A549 (cell line): ENCODE data around the gene PRRT3.

ENCODE experiments used
- BHLHE40 ChIP-seq: IDR thresholded peaks from 2 replicates; pipeline ENCODE4 v1.6.1; 2012; ENCODE audit warnings: low read depth, low read length, inconsistent platforms
- ESRRA ChIP-seq: fragments of 150-350 bp; IDR thresholded peaks from 2 replicates; pipeline ENCODE4 v1.6.1; 2014; ENCODE audit warnings: mild to moderate bottlenecking, low read length, borderline replicate concordance
- MAX ChIP-seq: IDR thresholded peaks from 2 replicates; pipeline ENCODE4 v1.6.1; 2012
- USF2 ChIP-seq: fragments of 450-650 bp; IDR thresholded peaks from 2 replicates; pipeline ENCODE4 v1.6.1; 2014; ENCODE audit warnings: antibody characterized with exemption
- TF ChIP-seq, protein P1 (sequence below): fragments of >200 bp; sonication (Bioruptor Twin); formaldehyde crosslinking; IDR thresholded peaks from 3 replicates; pipeline ENCODE4 v1.5.1; 2016

GRCh38 chr3:9913601-9914000, 38.6 kb downstream of the PRRT3 start:
- TF ChIP-seq, protein P1, sequence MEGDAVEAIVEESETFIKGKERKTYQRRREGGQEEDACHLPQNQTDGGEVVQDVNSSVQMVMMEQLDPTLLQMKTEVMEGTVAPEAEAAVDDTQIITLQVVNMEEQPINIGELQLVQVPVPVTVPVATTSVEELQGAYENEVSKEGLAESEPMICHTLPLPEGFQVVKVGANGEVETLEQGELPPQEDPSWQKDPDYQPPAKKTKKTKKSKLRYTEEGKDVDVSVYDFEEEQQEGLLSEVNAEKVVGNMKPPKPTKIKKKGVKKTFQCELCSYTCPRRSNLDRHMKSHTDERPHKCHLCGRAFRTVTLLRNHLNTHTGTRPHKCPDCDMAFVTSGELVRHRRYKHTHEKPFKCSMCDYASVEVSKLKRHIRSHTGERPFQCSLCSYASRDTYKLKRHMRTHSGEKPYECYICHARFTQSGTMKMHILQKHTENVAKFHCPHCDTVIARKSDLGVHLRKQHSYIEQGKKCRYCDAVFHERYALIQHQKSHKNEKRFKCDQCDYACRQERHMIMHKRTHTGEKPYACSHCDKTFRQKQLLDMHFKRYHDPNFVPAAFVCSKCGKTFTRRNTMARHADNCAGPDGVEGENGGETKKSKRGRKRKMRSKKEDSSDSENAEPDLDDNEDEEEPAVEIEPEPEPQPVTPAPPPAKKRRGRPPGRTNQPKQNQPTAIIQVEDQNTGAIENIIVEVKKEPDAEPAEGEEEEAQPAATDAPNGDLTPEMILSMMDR = no peak
- TF ChIP-seq USF2 (no peak), ESRRA (no peak), BHLHE40 (no peak), MAX (no peak)
